Fibroblast of the aortic adventitia (primary cell): ENCODE data around the gene CAMTA1. TPM values are rescaled to one million over a fixed set of nuclear protein-coding genes. Genes with fewer than 3 reads are reported as not detected.
"Not testable (repeated sequence)": the region's sequence is repeated elsewhere in the genome, so short reads cannot be mapped to it uniquely, and the experiment has no call there.

Experiments used
- DNase-seq: peaks from one replicate; pipeline ENCODE4 v3.0.0-alpha.2; 2010; ENCODE audit warnings: low read depth
- H3K4me3 ChIP-seq: 2 replicates; pipeline ENCODE4 v1.5.1; 2011; ENCODE audit warnings: low read depth, mild to moderate bottlenecking, control low read depth, low read length, moderate library complexity
- CTCF ChIP-seq: IDR thresholded peaks from 2 replicates; pipeline ENCODE4 v1.5.1; 2011; ENCODE audit warnings: mild to moderate bottlenecking, low read length, control low read depth, inconsistent platforms; ENCODE audit not compliant: insufficient read depth
- total RNA-seq: library from RNA; depleted of rRNA; stranded (reverse); fragments of >200 nt; gene quantifications from 2 replicates; pipeline ENCODE4 v1.2.3, GENCODE V29; 2012; ENCODE audit warnings: low replicate concordance

The CAMTA1 gene
- total RNA-seq, 1 donor, result 91.9 TPM

GRCh38 chr1:6809461-6809860 is 24.2 kb downstream of the CAMTA1 start:
- TF ChIP-seq CTCF, result no peak
- H3K4me3 ChIP-seq, result no peak overlapping the region
- no peak for DNase-seq

GRCh38 chr1:6810146-6810734 is 25.0 kb downstream of the CAMTA1 start:
- H3K4me3 ChIP-seq, DNase-seq: not testable (repeated sequence)

DNA sequence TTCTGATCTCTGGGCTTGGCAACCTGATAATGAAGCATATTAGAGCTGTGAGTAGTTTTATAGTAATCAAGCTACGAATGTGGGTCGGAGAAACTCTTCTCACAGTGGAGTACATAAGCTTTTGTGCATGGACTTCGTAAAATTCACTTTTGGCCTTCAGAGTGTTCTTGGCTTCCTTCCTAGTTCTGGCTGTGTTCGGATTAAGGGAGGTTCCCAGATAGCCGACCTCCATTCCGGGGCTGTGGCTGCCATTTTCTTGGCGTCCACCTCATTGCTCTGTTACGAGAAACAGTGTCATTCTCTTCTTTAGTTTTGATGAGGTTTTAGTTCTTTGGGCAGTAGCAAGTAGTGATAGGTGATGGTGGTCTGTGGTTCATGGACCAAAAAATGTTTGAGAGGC is 26.3 kb downstream of the CAMTA1 start:
- no peak overlapping the region for H3K4me3 ChIP-seq
- peak; percentile 59 for DNase-seq
- no peak for TF ChIP-seq CTCF

- no peak for TF ChIP-seq CTCF
- no peak overlapping the region for H3K4me3 ChIP-seq
- no peak for DNase-seq
Measured at GRCh38 chr1:6813165-6813564, 27.9 kb downstream of the CAMTA1 start.

DNA sequence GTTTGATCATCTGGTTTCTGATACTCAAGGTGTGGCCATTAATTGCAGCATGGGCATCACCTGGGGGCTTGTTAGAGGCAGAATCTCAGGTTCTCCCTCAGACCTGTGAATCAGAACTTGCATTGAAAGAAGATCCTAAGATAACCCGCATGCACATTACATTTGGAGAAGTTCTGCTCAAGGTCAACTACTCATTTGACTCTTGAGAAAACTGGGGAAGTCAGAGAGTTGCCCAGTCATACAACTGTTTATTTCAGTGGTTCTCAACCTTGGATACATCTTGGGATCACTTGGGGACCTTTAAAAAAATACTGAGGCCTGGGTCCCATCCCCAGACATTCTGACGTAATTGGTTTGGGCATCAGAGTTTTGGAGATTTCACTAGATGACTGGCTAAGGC is 30.5 kb downstream of the CAMTA1 start:
- DNase-seq, result no peak
- H3K4me3 ChIP-seq, result no peak overlapping the region
- no peak for TF ChIP-seq CTCF

DNA sequence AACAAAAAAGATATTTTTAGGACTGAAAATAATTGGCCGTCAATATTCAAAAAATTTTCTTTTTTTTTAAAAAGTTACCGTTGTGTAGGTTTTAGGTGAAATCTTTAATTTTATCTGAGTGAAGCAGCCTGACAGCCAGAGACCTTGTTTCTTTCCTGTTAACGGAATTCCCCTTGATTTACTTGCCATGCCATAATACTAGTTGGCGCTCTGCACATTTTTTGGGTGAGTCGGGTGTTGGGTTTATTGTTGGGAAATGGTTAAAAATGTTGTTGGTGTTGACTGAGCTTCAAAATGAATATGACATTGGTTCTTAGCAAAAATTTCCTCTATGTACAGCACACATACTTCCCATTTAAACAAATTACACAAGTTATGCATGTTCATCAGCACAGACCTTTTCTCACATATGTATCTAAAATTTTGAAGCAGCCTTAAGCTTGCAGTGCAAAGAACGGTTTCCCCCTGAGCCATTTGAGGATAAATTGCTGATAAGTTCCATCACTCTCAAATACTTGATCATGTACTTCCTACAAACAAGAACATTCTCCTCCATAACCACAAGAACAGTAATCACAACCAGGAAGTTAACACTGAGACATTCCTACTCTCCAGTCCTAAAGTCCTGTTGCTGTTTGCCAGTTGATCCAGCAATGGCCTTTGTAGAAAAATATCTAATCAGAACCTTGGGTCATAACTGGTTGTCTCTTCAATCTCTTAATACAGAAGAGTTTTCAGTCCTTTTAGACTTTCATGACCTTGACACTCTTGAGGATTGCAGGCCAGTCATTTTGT is 34.2 kb downstream of the CAMTA1 start:
- peak; percentile 24 for DNase-seq
- TF ChIP-seq CTCF, result no peak

DNA sequence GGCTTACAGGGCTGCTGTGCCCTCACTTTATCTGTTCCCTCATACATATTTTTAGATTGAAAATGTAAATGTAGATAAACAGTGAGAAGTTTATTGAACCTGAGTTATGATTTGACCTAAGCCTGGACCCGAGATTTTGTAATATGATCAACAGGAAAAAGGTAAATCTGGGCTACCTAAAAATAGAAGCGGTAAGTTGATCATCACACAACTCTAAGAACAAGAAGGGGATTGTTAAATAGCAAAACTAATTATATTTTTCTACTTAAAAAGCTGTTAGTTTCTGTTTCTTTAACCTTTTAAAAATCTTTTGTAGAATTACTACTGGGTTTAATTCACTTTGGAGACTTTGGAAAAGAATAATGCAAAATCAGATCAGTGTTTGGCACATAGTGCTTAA is 35.6 kb downstream of the CAMTA1 start:
- TF ChIP-seq CTCF, result no peak
- no peak overlapping the region for H3K4me3 ChIP-seq
- no peak for DNase-seq

More for the DNA sequence above, 34.2 kb downstream of the CAMTA1 start:
- no peak overlapping the region for H3K4me3 ChIP-seq
